GM12878 (cell line): ENCODE data around the gene ITIH1. TPM values are rescaled to one million over a fixed set of nuclear protein-coding genes. Genes with fewer than 3 reads are reported as not detected.

Experiments used
- ATAC-seq: fragments of 200-7000 bp; cut with Tn5 transposase; 3 replicates; pipeline ENCODE4 v1.9.1; 2020; ENCODE audit warnings: mild to moderate bottlenecking, moderate library complexity
- BruUV-seq: library from RNA; stranded (reverse); fragments of 400-500 nt; replicated peaks from 2 replicates; lab custom pipeline; 2021; lab: Mats Ljungman, UMichigan
- CTCF ChIA-PET: fragments of 300-600 bp; sonication (Branson Sonifier 250); formaldehyde crosslinking; extraction: SDS; loops from one replicate; lab custom pipeline; 2021; ENCODE audit warnings: inconsistent platforms; lab: Yijun Ruan, JAX
- POLR2A ChIA-PET: fragments of 350-600 bp; formaldehyde crosslinking; extraction: SDS; loops from one replicate; lab custom pipeline; 2021; ENCODE audit warnings: inconsistent platforms; lab: Charles Lee
- RAD21 ChIA-PET: fragments of 300-600 bp; sonication (Branson Sonifier 250); formaldehyde crosslinking; loops from one replicate; lab custom pipeline; 2023; ENCODE audit warnings: antibody characterized with exemption; ENCODE audit not compliant: unreplicated experiment; lab: Charles Lee
- SMC1A ChIA-PET: fragments of 300-600 bp; sonication (Branson Sonifier 250); formaldehyde crosslinking; loops from one replicate; lab custom pipeline; 2023; ENCODE audit not compliant: unreplicated experiment, uncharacterized antibody; lab: Charles Lee
- DNase-seq: peaks from one replicate; pipeline ENCODE4 v3.0.0-alpha.2; 2011; ENCODE audit warnings: low read depth, low spot score
- FAIRE-seq: peaks from 3 replicates; lab custom pipeline; 2011; peaks lifted over from hg19 to GRCh38; lab: Jason Lieb, UNC
- H2AFZ ChIP-seq: 2 replicates; pipeline ENCODE4 v1.6.0; 2011; ENCODE audit warnings: low read depth, low read length, control low read depth; ENCODE audit not compliant: control insufficient read depth
- H3K27ac ChIP-seq: 2 replicates; pipeline ENCODE4 v1.5.1; 2011; ENCODE audit warnings: control low read depth; ENCODE audit not compliant: control insufficient read depth, insufficient read depth
- H3K27me3 ChIP-seq, 2 experiments: replicated peaks in 1 of 2; 2 replicates each; pipeline versions ENCODE4 v1.6.0 to v1.6.1; 2011; ENCODE audit warnings: low read length in 1 of 2; ENCODE audit not compliant: control insufficient read depth in 2 of 2, insufficient read depth in 2 of 2
- H3K36me3 ChIP-seq, 2 experiments: 2 replicates each; pipeline ENCODE4 v1.5.1; 2011; ENCODE audit warnings: low read length in 1 of 2; ENCODE audit not compliant: control insufficient read depth in 2 of 2, insufficient read depth in 2 of 2
- H3K4me1 ChIP-seq: 2 replicates; pipeline ENCODE4 v1.6.1; 2011; ENCODE audit warnings: mild to moderate bottlenecking, low read length, moderate library complexity, mixed read lengths; ENCODE audit not compliant: control insufficient read depth, insufficient read depth
- H3K4me2 ChIP-seq: 2 replicates; pipeline ENCODE4 v1.6.0; 2011; ENCODE audit warnings: control low read depth; ENCODE audit not compliant: control insufficient read depth, insufficient read depth
- H3K4me3 ChIP-seq: fragments of 200-600 bp; sonication (generic); 2 replicates; pipeline ENCODE4 v1.5.1; 2016
- H3K79me2 ChIP-seq: 2 replicates; pipeline ENCODE4 v1.6.0; 2011; ENCODE audit warnings: low read length; ENCODE audit not compliant: control insufficient read depth, insufficient read depth
- H3K9ac ChIP-seq: 2 replicates; pipeline ENCODE4 v1.8.0; 2011; ENCODE audit warnings: low read length, control low read depth, mixed read lengths; ENCODE audit not compliant: control insufficient read depth, insufficient read depth
- H3K9me3 ChIP-seq: replicated peaks from 3 replicates; pipeline ENCODE4 v1.5.1; 2011; ENCODE audit warnings: mild to moderate bottlenecking, low read length; ENCODE audit not compliant: control insufficient read depth, insufficient read depth
- H4K20me1 ChIP-seq: 2 replicates; pipeline ENCODE4 v1.6.0; 2011; ENCODE audit not compliant: control insufficient read depth, insufficient read depth
- BCL11A ChIP-seq: IDR thresholded peaks from 2 replicates; pipeline ENCODE4 v1.6.1; 2011; ENCODE audit warnings: low read depth, low read length
- ESRRA ChIP-seq: IDR thresholded peaks from 2 replicates; pipeline ENCODE4 v1.6.1; 2012; ENCODE audit warnings: mild to moderate bottlenecking, low read length, improper control_type of control experiment
- EZH2 ChIP-seq: IDR thresholded peaks from 2 replicates; pipeline ENCODE4 v1.6.1; 2012; ENCODE audit warnings: low read depth, mild to moderate bottlenecking, control low read depth, inconsistent platforms, low read length, borderline replicate concordance; ENCODE audit not compliant: control insufficient read depth
- IKZF1 ChIP-seq: fragments of 450-650 bp; conservative IDR thresholded peaks from 2 replicates; pipeline ENCODE4 v1.6.1; 2017; ENCODE audit warnings: antibody characterized with exemption, mild to moderate bottlenecking
- KLF5 ChIP-seq: fragments of 450-650 bp; IDR thresholded peaks from 2 replicates; pipeline ENCODE4 v1.6.1; 2014; ENCODE audit warnings: mild to moderate bottlenecking; ENCODE audit not compliant: partially characterized antibody
- LARP7 ChIP-seq: fragments of 450-650 bp; IDR thresholded peaks from 2 replicates; pipeline ENCODE4 v1.6.1; 2017; ENCODE audit warnings: mild to moderate bottlenecking
- NBN ChIP-seq: fragments of 450-650 bp; IDR thresholded peaks from 2 replicates; pipeline ENCODE4 v1.6.1; 2016
- NR2C1 ChIP-seq: fragments of 450-650 bp; IDR thresholded peaks from 2 replicates; pipeline ENCODE4 v1.6.1; 2017; ENCODE audit warnings: antibody characterized with exemption, mild to moderate bottlenecking, moderate library complexity
- PKNOX1 ChIP-seq: fragments of 450-650 bp; IDR thresholded peaks from 2 replicates; pipeline ENCODE4 v1.6.1; 2016; ENCODE audit warnings: mild to moderate bottlenecking
- POLR2A ChIP-seq: IDR thresholded peaks from 2 replicates; pipeline ENCODE4 v1.6.1; 2011; ENCODE audit warnings: low read depth, mild to moderate bottlenecking, low read length
- RB1 ChIP-seq: fragments of 450-650 bp; formaldehyde crosslinking; IDR thresholded peaks from 2 replicates; pipeline ENCODE4 v1.6.1; 2017; ENCODE audit warnings: mild to moderate bottlenecking, borderline replicate concordance
- SIX5 ChIP-seq: IDR thresholded peaks from 2 replicates; pipeline ENCODE4 v1.6.1; 2011; ENCODE audit warnings: mild to moderate bottlenecking, low read depth, low read length, moderate library complexity; ENCODE audit not compliant: severe bottlenecking
- TARDBP ChIP-seq: IDR thresholded peaks from 2 replicates; pipeline ENCODE4 v1.6.1; 2016; ENCODE audit warnings: borderline replicate concordance
- TBL1XR1 ChIP-seq: IDR thresholded peaks from 2 replicates; pipeline ENCODE4 v1.6.1; 2012; ENCODE audit warnings: low read depth, low read length, improper control_type of control experiment
- WGBS: methylation state at CpG from one replicate; pipeline ENCODE4 v1.1.6; 2016; ENCODE audit warnings: low lambda C conversion rate; ENCODE audit not compliant: insufficient replicate concordance, insufficient coverage; ENCODE audit errors: missing lambda C conversion rate; 5-methylcytosine and 5-hydroxymethylcytosine counted together
- in situ Hi-C: fragments of 300-500 bp; cut with MboI; formaldehyde crosslinking; loops from 9 replicates; pipeline ENCODE4 v1.14.3; 2018; ENCODE audit warnings: mixed read lengths
- intact Hi-C: fragments of 100-400 bp; cut with micrococcal nuclease; formaldehyde crosslinking; loops from one replicate; pipeline ENCODE4 v1.14.2; 2022; ENCODE audit not compliant: unreplicated experiment
- polyA plus RNA-seq, 11 experiments: library from polyadenylated mRNA; depleted of rRNA in 4 of 11; unstranded in 6 of 11; stranded (reverse) in 5 of 11; fragments of >200 nt; fragmentation: Nextera tagmentation in 4 of 11; fragmentation: Illumina TruSeq in 1 of 11; extraction: Ambion mirVana in 4 of 11; extraction: Trizol in 1 of 11; gene quantifications; 1 replicate in 1 of 11; 2 replicates in 10 of 11; pipeline versions ENCODE4 v1.2.1 to v1.2.3, GENCODE V29; 2011 to 2016; ENCODE audit warnings: inconsistent platforms in 2 of 11, missing spikeins in 2 of 11, low read depth in 1 of 11
- total RNA-seq, 4 experiments: library from RNA; depleted of rRNA in 3 of 4; stranded (reverse); fragments of >200 nt in 3 of 4; fragmentation: Illumina TruSeq in 1 of 4; extraction: Trizol in 1 of 4; gene quantifications; 2 replicates each; pipeline versions ENCODE4 v1.2.1 to v1.2.3, GENCODE V29; 2013 to 2021
- TF ChIP-seq, protein P1 (sequence below): IDR thresholded peaks from 2 replicates; pipeline ENCODE4 v1.6.1; 2012; ENCODE audit warnings: mild to moderate bottlenecking, low read depth, low read length
- TF ChIP-seq, protein P2 (sequence below): fragments of 450-650 bp; formaldehyde crosslinking; IDR thresholded peaks from 2 replicates; pipeline ENCODE4 v1.4.0; 2022; ENCODE audit warnings: mild to moderate bottlenecking, moderate library complexity

The ITIH1 gene
- total and polyA plus RNA-seq, 10 of the 15 experiments (the other 5 are each of a cell fraction or from before 2014, with no cell fraction given): 0.33 to 0.64 (median 0.44) TPM; not detected in 7

DNA sequence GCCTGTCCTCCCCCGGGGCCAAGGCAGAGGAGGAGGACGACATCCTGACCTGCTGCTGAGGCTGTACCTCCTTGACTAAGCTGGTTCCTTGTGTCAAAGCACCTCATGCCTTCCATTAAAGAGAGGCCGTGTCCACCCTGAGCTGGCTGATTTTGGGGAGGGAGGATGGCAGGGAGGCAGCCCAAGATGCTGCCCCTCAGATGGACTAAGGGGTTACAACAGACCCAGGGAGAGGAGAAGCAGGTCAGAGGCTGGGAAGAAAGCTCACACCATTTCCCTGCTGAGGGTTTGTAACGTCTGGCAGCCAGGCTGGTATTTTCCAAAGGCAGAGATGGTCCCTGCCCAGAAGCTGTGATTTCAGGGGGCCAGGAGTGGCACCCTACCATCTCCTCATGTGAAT, 14.5 kb downstream of the ITIH1 start (continued):
- TF ChIP-seq, protein P1, sequence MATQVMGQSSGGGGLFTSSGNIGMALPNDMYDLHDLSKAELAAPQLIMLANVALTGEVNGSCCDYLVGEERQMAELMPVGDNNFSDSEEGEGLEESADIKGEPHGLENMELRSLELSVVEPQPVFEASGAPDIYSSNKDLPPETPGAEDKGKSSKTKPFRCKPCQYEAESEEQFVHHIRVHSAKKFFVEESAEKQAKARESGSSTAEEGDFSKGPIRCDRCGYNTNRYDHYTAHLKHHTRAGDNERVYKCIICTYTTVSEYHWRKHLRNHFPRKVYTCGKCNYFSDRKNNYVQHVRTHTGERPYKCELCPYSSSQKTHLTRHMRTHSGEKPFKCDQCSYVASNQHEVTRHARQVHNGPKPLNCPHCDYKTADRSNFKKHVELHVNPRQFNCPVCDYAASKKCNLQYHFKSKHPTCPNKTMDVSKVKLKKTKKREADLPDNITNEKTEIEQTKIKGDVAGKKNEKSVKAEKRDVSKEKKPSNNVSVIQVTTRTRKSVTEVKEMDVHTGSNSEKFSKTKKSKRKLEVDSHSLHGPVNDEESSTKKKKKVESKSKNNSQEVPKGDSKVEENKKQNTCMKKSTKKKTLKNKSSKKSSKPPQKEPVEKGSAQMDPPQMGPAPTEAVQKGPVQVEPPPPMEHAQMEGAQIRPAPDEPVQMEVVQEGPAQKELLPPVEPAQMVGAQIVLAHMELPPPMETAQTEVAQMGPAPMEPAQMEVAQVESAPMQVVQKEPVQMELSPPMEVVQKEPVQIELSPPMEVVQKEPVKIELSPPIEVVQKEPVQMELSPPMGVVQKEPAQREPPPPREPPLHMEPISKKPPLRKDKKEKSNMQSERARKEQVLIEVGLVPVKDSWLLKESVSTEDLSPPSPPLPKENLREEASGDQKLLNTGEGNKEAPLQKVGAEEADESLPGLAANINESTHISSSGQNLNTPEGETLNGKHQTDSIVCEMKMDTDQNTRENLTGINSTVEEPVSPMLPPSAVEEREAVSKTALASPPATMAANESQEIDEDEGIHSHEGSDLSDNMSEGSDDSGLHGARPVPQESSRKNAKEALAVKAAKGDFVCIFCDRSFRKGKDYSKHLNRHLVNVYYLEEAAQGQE: no peak
- no peak for TF ChIP-seq NBN
- no peak for TF ChIP-seq LARP7

- BruUV-seq: no TSS peak
- Histone ChIP-seq H2AFZ (no peak overlapping the region), H3K4me2 (no peak overlapping the region), H3K36me3 (no peaks in the 10 kb centered on the region), H3K9ac (no peak overlapping the region), H3K27ac (no peak overlapping the region), H3K27me3 (no peaks in the 10 kb centered on the region; a peak in 1 of 4 replicates), H3K4me3 (no peak overlapping the region), H3K9me3 (no peaks in the 10 kb centered on the region), H4K20me1 (no peaks in the 10 kb centered on the region), H3K4me1 (no peaks in the 10 kb centered on the region), H3K79me2 (no peaks in the 10 kb centered on the region)
- ChIA-PET RAD21 (no interaction called here), CTCF (interaction anchor here (1.0 to 1.1 kb wide), 2 partner anchors 13 to 28 kb away, joined by 4 to 6 read pairs; no protein-coding TSS in a partner anchor), SMC1A (interaction anchor here (1.1 kb wide), 1 partner anchor 134 kb away, joined by 3 read pairs; no protein-coding TSS in a partner anchor), POLR2A (interaction anchor here (0.8 kb wide), 1 partner anchor 12 kb away, joined by 3 read pairs; no protein-coding TSS in a partner anchor)
- ATAC-seq (no peak), FAIRE-seq (no peak), DNase-seq (no peak)
- 41% methylated on average over 7 of the region's 7 CpGs for WGBS
- intact Hi-C loops (no loop called here), in situ Hi-C loops (no loop called here)
- TF ChIP-seq TBL1XR1 (no peak), SIX5 (no peak), ESRRA (no peak), PKNOX1 (no peak), TARDBP (no peak), EZH2 (no peak), NR2C1 (no peak), BCL11A (no peak), KLF5 (no peak), POLR2A (no peak), IKZF1 (no peak), RB1 (no peak)
- TF ChIP-seq, protein P2, sequence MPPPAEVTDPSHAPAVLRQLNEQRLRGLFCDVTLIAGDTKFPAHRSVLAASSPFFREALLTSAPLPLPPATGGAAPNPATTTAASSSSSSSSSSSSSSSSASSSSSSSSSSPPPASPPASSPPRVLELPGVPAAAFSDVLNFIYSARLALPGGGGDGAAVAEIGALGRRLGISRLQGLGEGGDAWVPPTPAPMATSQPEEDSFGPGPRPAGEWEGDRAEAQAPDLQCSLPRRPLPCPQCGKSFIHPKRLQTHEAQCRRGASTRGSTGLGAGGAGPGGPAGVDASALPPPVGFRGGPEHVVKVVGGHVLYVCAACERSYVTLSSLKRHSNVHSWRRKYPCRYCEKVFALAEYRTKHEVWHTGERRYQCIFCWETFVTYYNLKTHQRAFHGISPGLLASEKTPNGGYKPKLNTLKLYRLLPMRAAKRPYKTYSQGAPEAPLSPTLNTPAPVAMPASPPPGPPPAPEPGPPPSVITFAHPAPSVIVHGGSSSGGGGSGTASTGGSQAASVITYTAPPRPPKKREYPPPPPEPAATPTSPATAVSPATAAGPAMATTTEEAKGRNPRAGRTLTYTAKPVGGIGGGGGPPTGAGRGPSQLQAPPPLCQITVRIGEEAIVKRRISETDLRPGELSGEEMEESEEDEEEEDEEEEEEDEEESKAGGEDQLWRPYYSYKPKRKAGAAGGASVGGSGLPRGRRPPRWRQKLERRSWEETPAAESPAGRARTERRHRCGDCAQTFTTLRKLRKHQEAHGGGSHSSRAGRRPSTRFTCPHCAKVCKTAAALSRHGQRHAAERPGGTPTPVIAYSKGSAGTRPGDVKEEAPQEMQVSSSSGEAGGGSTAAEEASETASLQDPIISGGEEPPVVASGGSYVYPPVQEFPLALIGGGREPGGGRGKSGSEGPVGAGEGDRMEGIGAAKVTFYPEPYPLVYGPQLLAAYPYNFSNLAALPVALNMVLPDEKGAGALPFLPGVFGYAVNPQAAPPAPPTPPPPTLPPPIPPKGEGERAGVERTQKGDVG (CRISPR knock-in tag): no peak
These were observed 15.0 kb downstream of the ITIH1 start for GRCh38 chr3:52792413-52792812.
